ENCODE data around the gene GLCE.

Gene GLCE

DNA sequence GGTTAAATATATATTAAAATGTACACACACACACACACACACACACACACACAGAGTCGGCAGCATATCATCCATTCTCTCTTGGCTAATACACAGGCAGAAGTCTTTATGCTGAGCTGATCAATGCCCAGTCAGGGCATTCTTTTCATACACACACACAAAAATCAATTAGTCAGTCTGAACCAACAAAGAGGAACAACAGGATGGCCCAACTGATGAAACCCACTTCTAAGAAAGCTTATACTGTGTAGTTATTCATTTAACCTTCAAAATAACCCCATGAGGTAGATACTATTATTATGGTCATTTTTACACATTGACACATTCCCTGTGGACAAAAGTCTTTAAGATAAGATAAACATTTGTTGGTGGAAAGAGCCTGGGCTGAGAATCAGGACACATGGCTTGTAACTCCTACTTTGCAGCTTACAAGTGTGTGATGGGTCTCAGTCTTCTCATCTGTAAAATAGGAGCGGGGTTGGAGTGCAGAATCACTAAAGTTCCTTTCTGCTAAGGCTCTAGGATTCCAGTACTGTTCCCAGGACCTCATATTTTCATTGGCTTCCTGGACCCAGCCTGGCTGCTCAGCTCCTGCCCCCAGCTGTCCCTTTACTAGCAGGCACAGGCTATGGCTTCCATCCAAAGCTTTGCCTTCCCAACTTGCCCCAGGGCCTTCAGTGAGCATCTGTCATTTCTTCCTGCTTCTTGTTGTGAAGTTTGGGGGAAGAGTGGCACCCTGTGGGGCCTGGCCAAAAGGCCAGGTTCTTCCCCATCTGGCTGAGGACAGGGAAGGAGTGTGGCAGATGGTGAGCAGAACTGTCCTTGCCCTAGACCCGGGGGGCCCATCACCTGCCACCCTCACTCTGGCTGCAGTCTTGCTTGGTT lies 27.2 kb upstream of the GLCE start:
- H3K4me2 ChIP-seq (ENCODE audit: insufficient read depth, low read length, poor library complexity, severe bottlenecking) = no peak overlapping the region
- no peak overlapping the region for H3K9ac ChIP-seq (ENCODE audit: low read depth, low read length, poor library complexity)
- no peaks in the 10 kb centered on the region for H3K79me1 ChIP-seq (ENCODE audit: low read depth, low read length)
- DNase-seq (ENCODE audit: low spot score) = no peak
- H2AFZ ChIP-seq (ENCODE audit: low read length) = no peak overlapping the region
- H3K36me3 ChIP-seq (replicated peaks in 1 of 2; ENCODE audit: control insufficient read depth in 2 of 2, insufficient read depth in 2 of 2, low read length in 2 of 2) = no peaks in the 10 kb centered on the region
- peaks cover 0 to 2% of the 10 kb centered on the region in 2 donors for H3K4me1 ChIP-seq (ENCODE audit: control insufficient read depth in 2 of 2, insufficient read depth in 1 of 2, low read depth in 1 of 2, low read length in 2 of 2)
- no peak overlapping the region for H3K4ac ChIP-seq (ENCODE audit: low read length)
- no peak overlapping the region for H2BK15ac ChIP-seq (ENCODE audit: low read length)
- no peak overlapping the region for H3K4me3 ChIP-seq (ENCODE audit: low read length in 2 of 2)
- H4K91ac ChIP-seq (ENCODE audit: low read depth, low read length, poor library complexity) = peak overlapping the region; percentile 11
- H3K14ac ChIP-seq (ENCODE audit: low read length) = no peak overlapping the region
- no peak overlapping the region for H4K8ac ChIP-seq (ENCODE audit: low read depth, low read length)
- H3K23ac ChIP-seq (ENCODE audit: low read depth, low read length, poor library complexity) = no peak overlapping the region
- no peaks in the 10 kb centered on the region for H3K9me3 ChIP-seq (replicated peaks in 1 of 2; ENCODE audit: control insufficient read depth in 2 of 2, insufficient read depth in 1 of 2, low read depth in 1 of 2, low read length in 2 of 2)
- H3K27me3 ChIP-seq (ENCODE audit: control insufficient read depth in 3 of 3, insufficient read depth in 3 of 3, low read depth in 1 of 3, low read length in 3 of 3) = peaks cover 0 to 12% (median 1%) of the 10 kb centered on the region in 3 experiments
- no peak overlapping the region for H3K18ac ChIP-seq (ENCODE audit: low read length)
- H2BK5ac ChIP-seq (ENCODE audit: low read length) = no peak overlapping the region
- no CpG with 5 or more reads among the region's 3 CpGs for WGBS, 2 donors (ENCODE audit: extremely low coverage in 2 of 2, insufficient read length in 2 of 2, insufficient replicate concordance in 1 of 2)
- H2BK120ac ChIP-seq (ENCODE audit: low read depth, low read length) = no peak overlapping the region
- H2AK5ac ChIP-seq (ENCODE audit: low read depth, low read length) = no peak overlapping the region
- H2BK12ac ChIP-seq (ENCODE audit: low read length) = no peak overlapping the region
- H3K27ac ChIP-seq (replicated peaks; ENCODE audit: low read length) = no peak overlapping the region

DNA sequence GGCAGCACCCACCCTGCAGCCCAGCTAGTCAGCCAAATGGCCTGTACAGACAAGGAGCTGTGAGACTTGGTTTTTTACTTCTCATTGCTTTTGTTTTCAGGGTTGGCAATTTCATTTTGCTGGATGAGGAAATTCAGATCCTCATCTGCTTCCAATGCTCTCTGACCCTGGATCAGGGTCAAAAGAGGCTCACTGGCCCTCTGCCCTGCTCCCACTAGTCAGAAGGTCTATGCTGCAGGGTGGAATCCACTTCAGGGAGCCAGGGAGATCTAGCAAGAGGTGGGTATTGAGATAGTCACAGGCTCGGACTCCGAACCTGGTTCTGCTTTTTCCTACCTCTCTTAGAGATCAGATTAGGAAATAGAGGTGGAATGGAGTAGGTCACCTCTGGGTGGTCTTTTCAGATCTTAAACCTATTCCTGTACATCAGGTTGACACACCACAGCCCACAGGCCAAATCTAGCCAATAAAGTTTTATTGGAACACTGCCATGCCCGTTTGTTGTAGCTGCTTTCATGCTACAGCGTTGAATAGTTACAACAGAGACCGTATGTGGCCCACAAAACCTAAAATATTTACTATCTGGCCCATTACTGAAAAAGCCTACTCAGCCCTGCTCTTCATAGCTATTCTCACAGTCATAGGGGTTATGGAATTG lies 26.4 kb upstream of the GLCE start:
- Histone ChIP-seq H3K27ac (replicated peaks; ENCODE audit: low read length) (no peak overlapping the region), H2BK15ac (ENCODE audit: low read length) (no peak overlapping the region), H2BK120ac (ENCODE audit: low read depth, low read length) (no peak overlapping the region), H3K27me3 (ENCODE audit: control insufficient read depth in 3 of 3, insufficient read depth in 3 of 3, low read depth in 1 of 3, low read length in 3 of 3) (peaks cover 0 to 13% (median 1%) of the 10 kb centered on the region in 3 experiments), H2BK5ac (ENCODE audit: low read length) (no peak overlapping the region), H3K36me3 (replicated peaks in 1 of 2; ENCODE audit: control insufficient read depth in 2 of 2, insufficient read depth in 2 of 2, low read length in 2 of 2) (no peaks in the 10 kb centered on the region), H3K4ac (ENCODE audit: low read length) (no peak overlapping the region), H2BK12ac (ENCODE audit: low read length) (no peak overlapping the region), H2AK5ac (ENCODE audit: low read depth, low read length) (no peak overlapping the region), H3K4me3 (ENCODE audit: low read length in 2 of 2) (no peak overlapping the region), H3K23ac (ENCODE audit: low read depth, low read length, poor library complexity) (no peak overlapping the region), H3K79me1 (ENCODE audit: low read depth, low read length) (no peaks in the 10 kb centered on the region), H3K4me1 (ENCODE audit: control insufficient read depth in 2 of 2, insufficient read depth in 1 of 2, low read depth in 1 of 2, low read length in 2 of 2) (peaks cover 0 to 2% of the 10 kb centered on the region in 2 donors), H4K91ac (ENCODE audit: low read depth, low read length, poor library complexity) (peak overlapping the region; percentile 11), H3K18ac (ENCODE audit: low read length) (no peak overlapping the region), H4K8ac (ENCODE audit: low read depth, low read length) (no peak overlapping the region), H3K14ac (ENCODE audit: low read length) (no peak overlapping the region), H2AFZ (ENCODE audit: low read length) (no peak overlapping the region), H3K9ac (ENCODE audit: low read depth, low read length, poor library complexity) (no peak overlapping the region), H3K4me2 (ENCODE audit: insufficient read depth, low read length, poor library complexity, severe bottlenecking) (no peak overlapping the region), H3K9me3 (replicated peaks in 1 of 2; ENCODE audit: control insufficient read depth in 2 of 2, insufficient read depth in 1 of 2, low read depth in 1 of 2, low read length in 2 of 2) (no peaks in the 10 kb centered on the region)
- WGBS, 2 donors (ENCODE audit: extremely low coverage in 2 of 2, insufficient read length in 2 of 2, insufficient replicate concordance in 1 of 2) = no CpG with 5 or more reads among the region's 5 CpGs
- DNase-seq (ENCODE audit: low spot score) = no peak

DNA sequence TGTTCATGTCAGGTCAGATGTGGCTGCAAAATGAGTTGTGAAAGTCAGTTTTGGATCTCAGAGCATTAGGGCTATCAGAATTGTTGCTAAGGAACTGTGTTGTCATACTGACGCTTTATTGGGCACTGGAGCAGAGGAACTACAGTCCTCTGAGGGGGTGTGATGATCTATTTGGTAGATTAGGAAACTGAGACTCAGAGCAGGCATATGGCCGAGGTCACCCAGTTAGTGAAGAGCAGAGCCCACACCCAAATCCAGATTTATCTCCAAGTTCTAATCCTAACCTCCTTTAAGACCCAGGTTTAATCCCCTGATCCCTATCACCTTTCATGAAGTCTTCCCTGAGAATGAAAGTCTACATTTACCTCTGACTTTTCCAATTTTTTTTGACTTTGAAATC lies 25.6 kb upstream of the GLCE start:
- Histone ChIP-seq H4K8ac (ENCODE audit: low read depth, low read length) (no peak overlapping the region), H2BK15ac (ENCODE audit: low read length) (no peak overlapping the region), H3K4me1 (ENCODE audit: control insufficient read depth in 2 of 2, insufficient read depth in 1 of 2, low read depth in 1 of 2, low read length in 2 of 2) (peaks cover 0 to 2% of the 10 kb centered on the region in 2 donors), H3K79me1 (ENCODE audit: low read depth, low read length) (no peaks in the 10 kb centered on the region), H3K4me3 (ENCODE audit: low read length in 2 of 2) (no peak overlapping the region), H3K18ac (ENCODE audit: low read length) (no peak overlapping the region), H2BK12ac (ENCODE audit: low read length) (no peak overlapping the region), H2AFZ (ENCODE audit: low read length) (no peak overlapping the region), H2AK5ac (ENCODE audit: low read depth, low read length) (no peak overlapping the region), H3K9ac (ENCODE audit: low read depth, low read length, poor library complexity) (no peak overlapping the region), H3K27me3 (ENCODE audit: control insufficient read depth in 3 of 3, insufficient read depth in 3 of 3, low read depth in 1 of 3, low read length in 3 of 3) (peaks cover 0 to 14% (median 1%) of the 10 kb centered on the region in 3 experiments), H3K14ac (ENCODE audit: low read length) (no peak overlapping the region), H3K9me3 (replicated peaks in 1 of 2; ENCODE audit: control insufficient read depth in 2 of 2, insufficient read depth in 1 of 2, low read depth in 1 of 2, low read length in 2 of 2) (no peaks in the 10 kb centered on the region), H3K36me3 (replicated peaks in 1 of 2; ENCODE audit: control insufficient read depth in 2 of 2, insufficient read depth in 2 of 2, low read length in 2 of 2) (no peaks in the 10 kb centered on the region), H3K27ac (replicated peaks; ENCODE audit: low read length) (no peak overlapping the region), H4K91ac (ENCODE audit: low read depth, low read length, poor library complexity) (no peak overlapping the region), H3K4me2 (ENCODE audit: insufficient read depth, low read length, poor library complexity, severe bottlenecking) (no peak overlapping the region), H3K23ac (ENCODE audit: low read depth, low read length, poor library complexity) (no peak overlapping the region), H3K4ac (ENCODE audit: low read length) (no peak overlapping the region), H2BK120ac (ENCODE audit: low read depth, low read length) (no peak overlapping the region), H2BK5ac (ENCODE audit: low read length) (no peak overlapping the region)
- no CpG with 5 or more reads among the region's 2 CpGs for WGBS, 2 donors (ENCODE audit: extremely low coverage in 2 of 2, insufficient read length in 2 of 2, insufficient replicate concordance in 1 of 2)
- DNase-seq (ENCODE audit: low spot score) = no peak

DNA sequence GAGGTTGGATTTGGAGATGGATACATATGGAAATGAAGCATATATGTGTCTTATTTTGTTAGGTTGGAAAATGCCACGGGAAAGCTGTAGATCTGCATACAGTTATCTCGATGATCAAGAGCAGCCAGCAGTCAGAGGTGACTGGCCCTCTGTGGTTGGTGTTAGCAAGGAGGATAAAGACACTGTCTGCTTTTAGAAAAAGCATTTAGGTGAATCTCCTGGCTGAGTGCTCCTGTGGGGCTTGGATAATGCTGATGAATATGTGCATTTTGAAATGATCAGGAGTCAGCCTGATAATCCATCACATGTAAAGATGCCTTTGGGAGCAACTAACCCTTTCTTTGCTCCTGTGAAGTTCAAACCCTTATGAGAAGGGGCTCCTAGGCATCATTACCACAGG lies 24.9 kb upstream of the GLCE start:
- peaks cover 0 to 2% of the 10 kb centered on the region in 2 donors for H3K4me1 ChIP-seq (ENCODE audit: control insufficient read depth in 2 of 2, insufficient read depth in 1 of 2, low read depth in 1 of 2, low read length in 2 of 2)
- no peak overlapping the region for H3K27ac ChIP-seq (replicated peaks; ENCODE audit: low read length)
- H3K9ac ChIP-seq (ENCODE audit: low read depth, low read length, poor library complexity) = no peak overlapping the region
- H4K8ac ChIP-seq (ENCODE audit: low read depth, low read length) = no peak overlapping the region
- no peak overlapping the region for H3K4me3 ChIP-seq (ENCODE audit: low read length in 2 of 2)
- peaks cover 0 to 14% (median 1%) of the 10 kb centered on the region in 3 experiments for H3K27me3 ChIP-seq (ENCODE audit: control insufficient read depth in 3 of 3, insufficient read depth in 3 of 3, low read depth in 1 of 3, low read length in 3 of 3)
- H2BK12ac ChIP-seq (ENCODE audit: low read length) = no peak overlapping the region
- DNase-seq (ENCODE audit: low spot score) = no peak
- no peak overlapping the region for H3K14ac ChIP-seq (ENCODE audit: low read length)
- no peaks in the 10 kb centered on the region for H3K9me3 ChIP-seq (replicated peaks in 1 of 2; ENCODE audit: control insufficient read depth in 2 of 2, insufficient read depth in 1 of 2, low read depth in 1 of 2, low read length in 2 of 2)
- H2BK15ac ChIP-seq (ENCODE audit: low read length) = no peak overlapping the region
- H4K91ac ChIP-seq (ENCODE audit: low read depth, low read length, poor library complexity) = no peak overlapping the region
- no peak overlapping the region for H3K18ac ChIP-seq (ENCODE audit: low read length)
- H3K79me1 ChIP-seq (ENCODE audit: low read depth, low read length) = no peaks in the 10 kb centered on the region
- WGBS, 2 donors (ENCODE audit: extremely low coverage in 2 of 2, insufficient read length in 2 of 2, insufficient replicate concordance in 1 of 2) = no CpG with 5 or more reads among the region's 2 CpGs
- H3K23ac ChIP-seq (ENCODE audit: low read depth, low read length, poor library complexity) = no peak overlapping the region
- H2BK5ac ChIP-seq (ENCODE audit: low read length) = no peak overlapping the region
- H2AFZ ChIP-seq (ENCODE audit: low read length) = no peak overlapping the region
- no peak overlapping the region for H2BK120ac ChIP-seq (ENCODE audit: low read depth, low read length)
- no peak overlapping the region for H3K4me2 ChIP-seq (ENCODE audit: insufficient read depth, low read length, poor library complexity, severe bottlenecking)
- H3K36me3 ChIP-seq (replicated peaks in 1 of 2; ENCODE audit: control insufficient read depth in 2 of 2, insufficient read depth in 2 of 2, low read length in 2 of 2) = no peaks in the 10 kb centered on the region
- no peak overlapping the region for H2AK5ac ChIP-seq (ENCODE audit: low read depth, low read length)
- H3K4ac ChIP-seq (ENCODE audit: low read length) = no peak overlapping the region

All from neuronal stem cell (in vitro differentiated cells).